Adrenal gland (tissue), 5 donors: ENCODE measurements around the gene VANGL2.

Experiments
- POLR2A ChIP-seq, 2 donors: fragments of 450-650 bp; IDR thresholded peaks; one replicate each; pipeline ENCODE4 v1.6.1; 2017; ENCODE audit warnings: antibody characterized with exemption in 2 of 2, mild to moderate bottlenecking in 2 of 2, moderate library complexity in 1 of 2
- TF ChIP-seq, protein P1 (sequence below), 6 experiments: fragments of 450-650 bp in 4 of 6; fragments of 200-600 bp in 2 of 6; sonication (generic) in 1 of 6; IDR thresholded peaks; 1 replicate in 5 of 6; 2 replicates in 1 of 6; pipeline versions ENCODE4 v1.5.1 to v1.8.0; 2016 to 2021; ENCODE audit warnings: antibody characterized with exemption in 6 of 6, mild to moderate bottlenecking in 2 of 6, moderate library complexity in 1 of 6
- donor health status: DM: no; HTN: no; CAD: no.

GRCh38 chr1:160421881-160422280 is 21.5 kb downstream of the VANGL2 start:
- TF ChIP-seq, protein P1, sequence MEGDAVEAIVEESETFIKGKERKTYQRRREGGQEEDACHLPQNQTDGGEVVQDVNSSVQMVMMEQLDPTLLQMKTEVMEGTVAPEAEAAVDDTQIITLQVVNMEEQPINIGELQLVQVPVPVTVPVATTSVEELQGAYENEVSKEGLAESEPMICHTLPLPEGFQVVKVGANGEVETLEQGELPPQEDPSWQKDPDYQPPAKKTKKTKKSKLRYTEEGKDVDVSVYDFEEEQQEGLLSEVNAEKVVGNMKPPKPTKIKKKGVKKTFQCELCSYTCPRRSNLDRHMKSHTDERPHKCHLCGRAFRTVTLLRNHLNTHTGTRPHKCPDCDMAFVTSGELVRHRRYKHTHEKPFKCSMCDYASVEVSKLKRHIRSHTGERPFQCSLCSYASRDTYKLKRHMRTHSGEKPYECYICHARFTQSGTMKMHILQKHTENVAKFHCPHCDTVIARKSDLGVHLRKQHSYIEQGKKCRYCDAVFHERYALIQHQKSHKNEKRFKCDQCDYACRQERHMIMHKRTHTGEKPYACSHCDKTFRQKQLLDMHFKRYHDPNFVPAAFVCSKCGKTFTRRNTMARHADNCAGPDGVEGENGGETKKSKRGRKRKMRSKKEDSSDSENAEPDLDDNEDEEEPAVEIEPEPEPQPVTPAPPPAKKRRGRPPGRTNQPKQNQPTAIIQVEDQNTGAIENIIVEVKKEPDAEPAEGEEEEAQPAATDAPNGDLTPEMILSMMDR (IDR thresholded peaks at IDR 0.05), result no peak
- no peak for TF ChIP-seq POLR2A (IDR thresholded peaks at IDR 0.05)
